Measurements from ENCODE around the gene CEP112.
"Not testable (repeated sequence)": the region's sequence is repeated elsewhere in the genome, so short reads cannot be mapped to it uniquely, and the experiment has no call there.

CEP112 gene

DNA sequence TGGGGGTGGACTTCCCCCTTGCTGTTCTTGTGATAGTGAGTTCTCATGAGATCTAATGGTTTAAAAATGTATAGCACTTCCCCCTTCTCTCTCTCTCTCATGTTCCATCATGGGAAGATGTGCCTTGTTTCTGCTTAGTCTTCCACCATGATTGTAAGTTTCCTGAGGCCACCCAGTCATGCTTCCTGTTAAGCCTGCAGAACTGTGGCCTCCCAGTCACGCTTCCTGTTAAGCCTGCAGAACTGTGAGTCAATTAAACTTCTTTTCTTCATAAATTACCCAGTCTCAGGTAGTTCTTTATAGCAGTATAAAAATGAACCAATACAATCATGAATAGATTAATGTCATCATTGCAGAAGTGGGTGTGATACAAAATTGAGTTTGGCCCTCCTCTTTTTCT, 383.4 kb downstream of the CEP112 start:
- H3K4me3 ChIP-seq (ENCODE audit: low read depth, low read length); H3K9ac ChIP-seq (ENCODE audit: low read depth, low read length): not testable (repeated sequence)

DNA sequence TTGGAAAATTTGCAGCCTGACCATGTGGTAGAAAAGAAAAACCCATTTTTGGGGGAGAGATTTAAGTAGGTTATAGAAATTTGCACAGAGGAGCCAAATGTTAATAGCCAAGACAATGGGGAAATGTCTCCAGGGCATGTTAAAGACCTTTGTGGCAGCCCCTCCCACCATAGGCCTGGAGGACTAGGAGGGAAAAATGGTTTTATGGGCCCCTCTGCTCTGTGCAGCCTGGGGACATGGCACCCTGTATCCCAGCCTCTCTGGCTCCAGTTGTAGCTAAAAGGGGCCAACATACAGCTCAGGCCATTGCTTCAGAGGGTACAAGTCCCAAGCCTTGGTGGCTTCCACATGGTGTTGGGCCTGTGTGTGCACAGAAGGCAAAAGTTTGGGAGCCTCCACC, 384.6 kb downstream of the CEP112 start:
- Histone ChIP-seq H3K4me3 (ENCODE audit: low read depth, low read length) (no peak overlapping the region), H3K36me3 (ENCODE audit: control insufficient read depth, insufficient read depth, low read length) (no peaks in the 10 kb centered on the region), H3K27ac (ENCODE audit: low read depth, low read length) (no peak overlapping the region), H3K9ac (ENCODE audit: low read depth, low read length) (no peak overlapping the region), H3K9me3 (ENCODE audit: control insufficient read depth, insufficient read depth, low read length) (peaks cover 23% of the 10 kb centered on the region), H3K27me3 (ENCODE audit: control insufficient read depth, insufficient read depth, low read length) (no peaks in the 10 kb centered on the region), H3K4me1 (ENCODE audit: control insufficient read depth, insufficient read depth, low read length) (no peaks in the 10 kb centered on the region)

More for the DNA sequence above, 383.4 kb downstream of the CEP112 start:
- not testable (repeated sequence) for H3K27ac ChIP-seq (ENCODE audit: low read depth, low read length); H3K4me1 ChIP-seq (ENCODE audit: control insufficient read depth, insufficient read depth, low read length); H3K27me3 ChIP-seq (ENCODE audit: control insufficient read depth, insufficient read depth, low read length); H3K36me3 ChIP-seq (ENCODE audit: control insufficient read depth, insufficient read depth, low read length)
- H3K9me3 ChIP-seq (ENCODE audit: control insufficient read depth, insufficient read depth, low read length), result peaks cover 21% of the 10 kb centered on the region

DNA sequence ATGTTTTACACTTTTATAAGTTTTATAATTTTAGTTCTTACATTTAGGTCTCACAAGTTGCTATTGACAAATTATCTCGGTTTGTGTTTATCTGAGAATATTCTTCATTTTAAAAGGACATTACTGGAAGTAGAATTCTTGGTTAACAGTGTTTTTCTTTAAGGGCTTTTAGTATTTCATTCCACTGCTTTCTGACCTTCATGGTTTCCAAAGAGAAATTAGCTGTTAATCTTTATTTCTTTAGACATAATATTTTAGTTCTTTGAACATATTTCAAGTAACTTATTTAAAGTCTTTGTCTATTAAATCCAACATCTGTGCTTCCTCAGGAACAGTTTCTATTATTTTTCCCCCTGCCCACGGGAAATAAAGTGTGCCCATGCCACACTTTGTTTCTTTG, 390.4 kb downstream of the CEP112 start:
- no peaks in the 10 kb centered on the region for H3K36me3 ChIP-seq (ENCODE audit: control insufficient read depth, insufficient read depth, low read length)
- H3K9me3 ChIP-seq (ENCODE audit: control insufficient read depth, insufficient read depth, low read length), result peaks cover 21% of the 10 kb centered on the region
- H3K4me1 ChIP-seq (ENCODE audit: control insufficient read depth, insufficient read depth, low read length), result no peaks in the 10 kb centered on the region
- H3K4me3 ChIP-seq (ENCODE audit: low read depth, low read length), result no peak overlapping the region
- no peaks in the 10 kb centered on the region for H3K27me3 ChIP-seq (ENCODE audit: control insufficient read depth, insufficient read depth, low read length)
- H3K27ac ChIP-seq (ENCODE audit: low read depth, low read length), result no peak overlapping the region
- no peak overlapping the region for H3K9ac ChIP-seq (ENCODE audit: low read depth, low read length)

DNA sequence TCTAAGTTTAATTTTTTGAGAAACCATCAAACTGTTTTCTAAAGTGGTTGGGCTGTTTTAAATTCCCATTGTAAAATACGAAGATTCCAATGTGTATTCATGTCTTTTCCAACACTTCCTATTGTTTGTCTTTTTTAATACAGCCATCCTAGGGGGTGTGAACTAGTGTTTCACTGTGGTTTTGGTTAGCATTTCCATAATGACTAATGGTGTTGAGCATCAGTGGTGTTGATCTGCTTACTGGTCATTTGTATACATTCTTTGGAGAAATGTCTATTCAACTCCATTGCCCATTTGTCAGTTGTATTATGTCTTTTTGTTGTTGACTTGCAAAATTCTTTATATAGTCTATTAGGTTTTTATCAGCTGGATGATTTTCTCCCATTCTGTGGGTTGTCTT, 391.3 kb downstream of the CEP112 start:
- Histone ChIP-seq H3K27ac (ENCODE audit: low read depth, low read length) (no peak overlapping the region), H3K9ac (ENCODE audit: low read depth, low read length) (no peak overlapping the region), H3K27me3 (ENCODE audit: control insufficient read depth, insufficient read depth, low read length) (no peaks in the 10 kb centered on the region), H3K4me1 (ENCODE audit: control insufficient read depth, insufficient read depth, low read length) (no peaks in the 10 kb centered on the region), H3K4me3 (ENCODE audit: low read depth, low read length) (no peak overlapping the region), H3K9me3 (ENCODE audit: control insufficient read depth, insufficient read depth, low read length) (peaks cover 18% of the 10 kb centered on the region), H3K36me3 (ENCODE audit: control insufficient read depth, insufficient read depth, low read length) (no peaks in the 10 kb centered on the region)

DNA sequence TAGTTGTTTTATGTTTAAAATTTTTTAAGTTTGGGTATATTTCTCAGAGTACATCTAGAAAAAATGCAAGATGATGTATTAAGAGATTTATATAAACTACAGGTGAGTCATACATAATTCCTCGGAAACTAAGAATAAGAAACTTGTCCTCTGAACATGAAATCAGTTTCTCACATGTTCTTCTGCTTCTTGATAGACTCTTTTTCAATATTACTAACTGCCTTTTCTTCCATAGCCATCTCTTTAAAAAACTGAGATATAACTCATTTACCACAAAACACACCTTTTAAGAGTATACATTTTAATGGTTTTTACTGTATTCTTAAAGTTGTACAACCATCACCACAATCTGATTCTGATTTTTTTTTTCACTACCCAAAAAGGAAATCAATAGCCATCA, 392.1 kb downstream of the CEP112 start:
- no peaks in the 10 kb centered on the region for H3K4me1 ChIP-seq (ENCODE audit: control insufficient read depth, insufficient read depth, low read length)
- H3K4me3 ChIP-seq (ENCODE audit: low read depth, low read length), result no peak overlapping the region
- H3K27ac ChIP-seq (ENCODE audit: low read depth, low read length), result no peak overlapping the region
- no peaks in the 10 kb centered on the region for H3K27me3 ChIP-seq (ENCODE audit: control insufficient read depth, insufficient read depth, low read length)
- no peaks in the 10 kb centered on the region for H3K36me3 ChIP-seq (ENCODE audit: control insufficient read depth, insufficient read depth, low read length)
- peaks cover 18% of the 10 kb centered on the region for H3K9me3 ChIP-seq (ENCODE audit: control insufficient read depth, insufficient read depth, low read length)
- no peak overlapping the region for H3K9ac ChIP-seq (ENCODE audit: low read depth, low read length)

DNA sequence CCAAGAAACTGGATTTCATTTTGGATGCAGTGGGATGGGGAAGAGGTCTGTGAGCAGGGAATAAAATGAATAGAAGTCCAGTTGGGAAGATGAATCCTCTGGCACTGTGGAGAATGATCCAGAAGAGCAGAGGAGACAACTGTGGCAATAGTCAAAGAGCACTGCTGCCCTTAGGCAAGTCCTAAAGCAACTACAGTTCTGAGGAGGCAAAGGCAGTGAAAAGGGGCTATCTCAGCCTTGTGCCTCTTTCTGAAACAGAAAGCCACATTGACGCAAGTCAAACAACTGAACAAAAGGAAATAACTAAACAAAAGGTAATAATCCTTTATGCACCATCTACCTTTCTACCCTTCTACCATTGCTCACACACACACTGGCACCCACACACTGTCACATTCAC, 392.5 kb downstream of the CEP112 start:
- no peak overlapping the region for H3K27ac ChIP-seq (ENCODE audit: low read depth, low read length)
- H3K4me3 ChIP-seq (ENCODE audit: low read depth, low read length), result no peak overlapping the region
- no peaks in the 10 kb centered on the region for H3K27me3 ChIP-seq (ENCODE audit: control insufficient read depth, insufficient read depth, low read length)
- no peak overlapping the region for H3K9ac ChIP-seq (ENCODE audit: low read depth, low read length)
- no peaks in the 10 kb centered on the region for H3K4me1 ChIP-seq (ENCODE audit: control insufficient read depth, insufficient read depth, low read length)
- no peaks in the 10 kb centered on the region for H3K36me3 ChIP-seq (ENCODE audit: control insufficient read depth, insufficient read depth, low read length)
- peaks cover 18% of the 10 kb centered on the region for H3K9me3 ChIP-seq (ENCODE audit: control insufficient read depth, insufficient read depth, low read length)

DNA sequence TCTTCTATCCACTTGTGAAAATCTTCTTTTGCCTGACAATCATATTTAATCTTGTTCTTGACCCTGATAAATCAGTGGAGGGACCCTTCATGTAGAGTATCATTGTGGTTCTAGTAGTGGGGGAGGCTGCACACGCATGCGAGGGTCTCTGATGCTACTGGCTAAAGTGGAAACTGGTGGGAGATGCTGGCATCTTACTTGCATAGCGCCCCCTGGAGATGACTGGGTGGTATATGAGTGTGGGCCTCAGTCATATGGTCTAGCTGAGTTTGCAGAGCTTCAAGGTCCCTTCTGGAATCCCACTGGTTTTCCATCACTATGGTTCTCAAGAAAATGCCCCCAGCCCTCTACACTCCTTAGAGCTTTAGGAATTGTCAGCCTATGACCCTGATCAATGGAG, 394.1 kb downstream of the CEP112 start:
- H3K36me3 ChIP-seq (ENCODE audit: control insufficient read depth, insufficient read depth, low read length), result no peaks in the 10 kb centered on the region
- H3K9me3 ChIP-seq (ENCODE audit: control insufficient read depth, insufficient read depth, low read length), result peaks cover 18% of the 10 kb centered on the region
- no peaks in the 10 kb centered on the region for H3K4me1 ChIP-seq (ENCODE audit: control insufficient read depth, insufficient read depth, low read length)
- no peak overlapping the region for H3K9ac ChIP-seq (ENCODE audit: low read depth, low read length)
- no peaks in the 10 kb centered on the region for H3K27me3 ChIP-seq (ENCODE audit: control insufficient read depth, insufficient read depth, low read length)
- no peak overlapping the region for H3K27ac ChIP-seq (ENCODE audit: low read depth, low read length)
- no peak overlapping the region for H3K4me3 ChIP-seq (ENCODE audit: low read depth, low read length)

DNA sequence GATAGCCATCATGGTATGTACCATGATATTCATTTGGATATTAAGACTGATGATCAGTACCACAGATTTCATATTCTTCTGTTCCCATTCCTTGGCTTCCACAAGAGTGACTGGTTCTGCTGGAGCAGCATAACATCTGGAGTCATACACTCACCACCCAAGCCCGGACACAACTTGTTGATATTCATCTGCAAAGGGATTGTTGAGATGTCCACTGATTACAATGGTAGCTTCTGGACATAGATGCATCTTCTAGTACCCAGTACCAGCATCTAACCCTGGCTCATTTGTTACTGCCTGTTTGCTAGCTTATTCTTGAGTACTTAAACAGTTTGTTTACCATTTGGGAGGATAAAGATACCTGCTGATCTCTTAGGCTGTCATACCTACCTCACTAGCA, 394.8 kb downstream of the CEP112 start:
- Histone ChIP-seq H3K9ac (ENCODE audit: low read depth, low read length) (no peak overlapping the region), H3K4me3 (ENCODE audit: low read depth, low read length) (no peak overlapping the region), H3K27ac (ENCODE audit: low read depth, low read length) (no peak overlapping the region), H3K4me1 (ENCODE audit: control insufficient read depth, insufficient read depth, low read length) (peaks cover 4% of the 10 kb centered on the region; the same call in 1 of the 2 replicates), H3K9me3 (ENCODE audit: control insufficient read depth, insufficient read depth, low read length) (peaks cover 14% of the 10 kb centered on the region), H3K27me3 (ENCODE audit: control insufficient read depth, insufficient read depth, low read length) (no peaks in the 10 kb centered on the region), H3K36me3 (ENCODE audit: control insufficient read depth, insufficient read depth, low read length) (no peaks in the 10 kb centered on the region)

DNA sequence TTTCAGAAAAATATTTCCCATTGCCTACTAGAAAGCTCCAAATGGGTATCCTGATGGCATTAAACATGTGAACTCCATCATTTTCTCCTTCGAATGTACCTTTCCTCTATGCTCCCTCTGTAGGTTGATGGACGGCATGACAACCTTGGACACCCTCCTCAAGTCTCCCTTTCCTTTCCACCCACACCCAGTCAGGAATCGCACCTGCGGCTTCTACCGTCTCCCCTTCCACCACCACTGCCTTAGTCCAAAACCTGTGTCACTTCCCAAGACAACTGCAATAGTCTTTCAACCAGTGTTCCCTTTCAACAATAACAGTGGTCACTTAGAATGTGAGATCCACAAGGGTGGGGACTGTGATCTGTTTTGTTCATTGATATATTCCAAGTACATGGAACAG, 397.4 kb downstream of the CEP112 start:
- Histone ChIP-seq H3K9ac (ENCODE audit: low read depth, low read length) (no peak overlapping the region), H3K27me3 (ENCODE audit: control insufficient read depth, insufficient read depth, low read length) (no peaks in the 10 kb centered on the region), H3K4me3 (ENCODE audit: low read depth, low read length) (no peak overlapping the region), H3K4me1 (ENCODE audit: control insufficient read depth, insufficient read depth, low read length) (peaks cover 16% of the 10 kb centered on the region), H3K27ac (ENCODE audit: low read depth, low read length) (no peak overlapping the region), H3K36me3 (ENCODE audit: control insufficient read depth, insufficient read depth, low read length) (no peaks in the 10 kb centered on the region), H3K9me3 (ENCODE audit: control insufficient read depth, insufficient read depth, low read length) (no peaks in the 10 kb centered on the region)

DNA sequence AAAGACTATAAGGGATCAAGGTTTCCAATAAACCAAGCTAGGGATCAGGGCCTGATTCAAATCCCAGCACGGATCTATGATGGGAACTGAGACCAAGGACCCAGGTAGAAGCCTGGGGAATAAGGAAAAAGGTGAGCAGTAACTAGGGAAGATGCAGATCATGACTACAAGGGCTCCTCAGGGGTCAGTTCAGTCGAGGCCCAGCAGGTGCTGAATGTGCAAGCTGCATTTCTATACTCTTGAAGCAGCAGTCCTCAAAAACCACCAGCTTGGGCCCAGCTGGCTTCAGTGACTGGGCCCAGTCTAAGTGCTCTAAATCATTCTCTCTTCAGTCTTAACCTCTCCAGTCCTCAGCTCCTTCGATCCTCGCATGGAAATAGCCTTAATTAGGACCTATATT, 401.7 kb downstream of the CEP112 start:
- no peak overlapping the region for H3K9ac ChIP-seq (ENCODE audit: low read depth, low read length)
- no peaks in the 10 kb centered on the region for H3K27me3 ChIP-seq (ENCODE audit: control insufficient read depth, insufficient read depth, low read length)
- H3K4me3 ChIP-seq (ENCODE audit: low read depth, low read length), result no peak overlapping the region
- H3K27ac ChIP-seq (ENCODE audit: low read depth, low read length), result no peak overlapping the region
- peaks cover 21% of the 10 kb centered on the region for H3K4me1 ChIP-seq (ENCODE audit: control insufficient read depth, insufficient read depth, low read length)
- no peaks in the 10 kb centered on the region for H3K9me3 ChIP-seq (ENCODE audit: control insufficient read depth, insufficient read depth, low read length)
- no peaks in the 10 kb centered on the region for H3K36me3 ChIP-seq (ENCODE audit: control insufficient read depth, insufficient read depth, low read length)

DNA sequence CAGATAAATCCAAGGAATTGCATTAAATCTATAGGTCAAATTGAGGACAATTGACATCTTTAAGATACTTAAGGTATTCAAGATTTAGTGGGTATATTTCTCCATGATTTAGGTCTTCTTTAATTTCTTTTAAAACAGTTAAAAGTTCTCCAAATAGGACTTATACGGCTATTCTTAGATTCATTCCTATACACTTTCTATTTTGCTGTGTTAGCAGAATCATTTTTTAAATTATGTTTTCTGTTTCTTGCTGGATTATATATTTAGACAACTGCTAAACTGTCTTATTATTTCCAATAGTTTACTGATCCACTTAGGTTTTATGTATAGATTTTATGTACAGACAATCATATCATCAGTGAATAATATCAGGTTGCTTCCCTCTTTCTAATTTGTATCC, 404.4 kb downstream of the CEP112 start:
- Histone ChIP-seq H3K9ac (ENCODE audit: low read depth, low read length) (no peak overlapping the region), H3K36me3 (ENCODE audit: control insufficient read depth, insufficient read depth, low read length) (no peaks in the 10 kb centered on the region), H3K9me3 (ENCODE audit: control insufficient read depth, insufficient read depth, low read length) (no peaks in the 10 kb centered on the region), H3K27me3 (ENCODE audit: control insufficient read depth, insufficient read depth, low read length) (no peaks in the 10 kb centered on the region), H3K27ac (ENCODE audit: low read depth, low read length) (no peak overlapping the region), H3K4me3 (ENCODE audit: low read depth, low read length) (no peak overlapping the region), H3K4me1 (ENCODE audit: control insufficient read depth, insufficient read depth, low read length) (peaks cover 21% of the 10 kb centered on the region)

DNA sequence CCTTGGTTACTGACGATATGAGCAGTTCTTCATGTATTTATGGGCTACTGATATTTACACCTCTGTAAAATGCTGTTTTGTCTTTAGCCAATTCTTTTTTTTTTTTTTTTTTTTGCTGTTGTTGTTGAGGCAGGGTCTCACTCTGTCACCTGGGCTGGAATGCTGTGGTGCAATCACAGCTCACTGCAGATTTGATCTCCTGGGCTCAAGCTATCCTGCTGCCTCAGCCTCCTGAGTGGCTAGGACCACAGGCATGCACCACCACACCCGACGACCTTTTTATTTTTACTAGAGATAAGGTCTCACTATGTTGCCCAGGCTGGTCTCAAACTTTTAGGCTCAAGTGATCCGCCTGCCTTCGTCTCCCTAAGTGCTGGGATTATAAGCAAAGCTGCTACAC, 405.5 kb downstream of the CEP112 start:
- Histone ChIP-seq H3K9me3 (ENCODE audit: control insufficient read depth, insufficient read depth, low read length) (no peaks in the 10 kb centered on the region), H3K9ac (ENCODE audit: low read depth, low read length) (no peak overlapping the region), H3K27ac (ENCODE audit: low read depth, low read length) (no peak overlapping the region), H3K4me3 (ENCODE audit: low read depth, low read length) (no peak overlapping the region), H3K36me3 (ENCODE audit: control insufficient read depth, insufficient read depth, low read length) (no peaks in the 10 kb centered on the region), H3K27me3 (ENCODE audit: control insufficient read depth, insufficient read depth, low read length) (no peaks in the 10 kb centered on the region), H3K4me1 (ENCODE audit: control insufficient read depth, insufficient read depth, low read length) (peaks cover 14% of the 10 kb centered on the region)

Measured in HUES48 (cell line).